GM19193 (cell line): ENCODE measurements around the gene ATG16L1.

ENCODE experiments used
- POLR2A ChIP-seq: IDR thresholded peaks from 4 replicates; pipeline ENCODE4 v1.6.1; 2011; ENCODE audit not compliant: insufficient read depth, insufficient read length; ENCODE audit errors: extremely low read depth

ATG16L1 gene

GRCh38 chr2:233290051-233290845, 38.8 kb downstream of the ATG16L1 start:
- TF ChIP-seq POLR2A, result no peak

DNA sequence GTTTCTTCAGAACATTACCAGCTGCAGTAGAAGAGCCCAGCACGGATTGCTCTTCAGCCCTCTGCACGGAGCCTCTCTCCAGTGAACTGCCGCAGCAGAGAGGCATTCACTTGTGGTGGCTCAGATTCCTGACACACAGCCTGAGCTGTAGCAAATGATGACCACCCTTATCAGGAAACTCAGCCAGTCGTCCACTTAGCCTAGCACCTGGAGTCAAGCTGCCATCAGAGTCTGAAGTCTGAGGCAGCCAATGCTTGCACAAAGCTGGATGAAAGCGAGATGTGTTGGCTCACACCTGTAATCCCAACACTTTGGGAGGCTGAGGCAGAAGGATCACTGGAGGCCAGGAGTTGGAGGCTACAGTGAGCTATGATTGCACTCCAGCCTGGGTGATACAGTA, 44.4 kb downstream of the ATG16L1 start:
- TF ChIP-seq POLR2A, result no peak

DNA sequence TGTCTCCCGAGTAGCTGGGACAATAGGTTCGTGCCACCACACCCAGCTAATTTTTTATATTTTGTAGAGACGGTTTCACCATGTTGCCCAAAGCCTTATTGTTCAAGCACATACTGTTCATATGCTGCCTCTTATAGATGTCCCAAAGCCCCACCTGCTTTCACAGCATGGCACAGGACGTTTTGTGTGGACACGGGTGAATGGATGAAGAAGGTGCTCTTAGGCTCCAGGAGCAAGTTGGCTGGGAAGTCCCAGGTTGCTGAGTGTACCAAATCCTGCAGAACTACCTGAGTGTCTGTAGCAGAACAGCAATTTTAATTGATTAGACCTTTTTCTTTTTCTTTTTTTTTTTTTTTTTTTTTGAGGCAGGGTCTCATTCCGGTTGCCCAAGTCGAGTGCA, 45.6 kb downstream of the ATG16L1 start:
- TF ChIP-seq POLR2A, result no peak

DNA sequence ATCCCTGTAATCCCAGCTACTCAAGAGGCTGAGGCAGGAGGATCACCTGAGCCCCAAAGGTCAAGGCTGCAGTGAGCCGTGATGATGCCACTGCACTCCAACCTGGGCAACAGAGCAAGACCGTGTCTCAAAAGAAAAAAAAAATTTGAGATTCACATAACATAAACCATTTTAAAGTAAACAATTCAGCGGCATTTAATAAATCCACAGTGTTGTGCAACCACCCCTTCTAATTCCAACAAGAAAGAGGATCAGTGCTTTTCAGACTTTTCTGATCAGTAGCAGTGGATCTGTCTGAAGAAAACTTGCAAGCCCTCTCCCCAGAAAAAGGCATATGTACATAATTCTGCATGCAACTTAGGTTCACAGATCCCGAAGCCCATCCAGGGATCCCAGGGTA, 48.9 kb downstream of the ATG16L1 start:
- no peak for TF ChIP-seq POLR2A

DNA sequence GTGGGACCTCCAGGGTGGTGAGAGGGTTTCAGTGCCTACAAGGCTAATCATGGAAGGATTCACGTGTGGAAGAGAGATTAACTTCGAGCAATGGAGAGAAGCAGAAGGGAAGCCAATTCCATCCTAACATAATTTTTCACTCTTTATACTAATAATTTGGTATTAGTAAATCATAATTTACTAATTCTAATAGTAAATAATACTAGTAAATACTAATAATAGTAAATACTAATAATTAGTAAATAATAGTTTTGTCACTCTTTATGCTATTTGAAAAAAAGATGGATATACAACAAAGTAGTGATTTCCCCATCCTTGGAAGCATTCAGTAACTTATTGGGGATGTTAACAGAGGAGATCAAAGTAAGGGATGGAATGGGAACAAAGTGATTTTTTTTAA, 49.8 kb downstream of the ATG16L1 start:
- no peak for TF ChIP-seq POLR2A

GRCh38 chr2:233301811-233302210, 50.3 kb downstream of the ATG16L1 start:
- TF ChIP-seq POLR2A, result no peak

DNA sequence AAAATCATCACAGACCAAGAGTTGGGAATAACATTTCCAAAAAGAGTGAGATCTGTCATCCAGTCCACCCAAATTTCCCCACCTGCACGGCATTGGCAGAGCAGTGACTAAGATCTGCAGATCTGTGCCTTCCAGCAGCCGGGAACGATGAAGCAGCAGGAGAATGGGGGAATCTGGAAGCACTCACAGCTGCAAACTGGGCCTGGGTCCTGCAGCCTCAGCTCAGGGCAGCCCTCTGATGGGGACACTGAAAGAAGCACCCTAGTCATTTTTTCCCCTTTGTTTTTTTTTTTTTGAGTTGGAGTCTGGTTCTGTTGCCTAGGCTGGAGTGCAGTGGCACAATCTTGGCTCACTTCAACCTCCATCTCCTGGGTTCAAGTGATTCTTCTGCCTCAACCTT, 51.8 kb downstream of the ATG16L1 start:
- TF ChIP-seq POLR2A, result no peak

- no peak for TF ChIP-seq POLR2A
Measured at GRCh38 chr2:233307565-233307964, 56.1 kb downstream of the ATG16L1 start, which contains the start of gene SAG. Gene SAG (plus strand): TSS chr2:233307816. CDS start chr2:233309190, 1,374 bp downstream.

DNA sequence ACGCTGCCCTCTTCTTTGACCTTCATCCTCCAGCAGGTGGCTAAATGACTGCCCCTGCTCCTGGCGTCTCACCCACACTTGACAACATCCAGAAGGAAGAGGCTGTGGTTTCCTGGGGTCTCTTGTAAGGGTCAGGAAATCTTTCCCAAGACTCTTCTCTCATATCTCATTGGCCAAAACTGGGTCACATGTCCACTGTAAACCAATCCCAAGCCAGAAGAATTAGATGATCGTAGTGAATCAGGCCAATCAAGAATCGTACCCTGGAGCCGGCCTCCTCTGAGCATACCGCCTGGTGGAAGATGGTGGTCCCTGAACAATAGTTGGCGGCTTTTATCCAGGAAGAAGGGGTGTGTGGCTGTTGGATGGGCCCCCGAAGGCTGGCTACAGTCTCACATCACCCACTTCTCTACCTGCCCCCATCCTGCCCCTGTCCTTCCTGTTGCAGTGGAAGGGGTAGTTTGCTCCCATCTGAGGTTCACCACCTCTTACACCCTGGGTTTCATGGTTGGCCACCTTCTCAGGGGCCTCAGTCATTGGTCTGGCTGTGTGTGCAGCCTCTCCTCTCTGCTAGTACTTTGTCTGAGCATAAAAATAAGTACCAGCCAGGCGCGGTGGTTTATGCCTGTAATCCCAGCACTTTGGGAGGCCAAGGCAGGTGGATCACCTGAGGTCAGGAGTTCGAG, 59.9 kb downstream of the ATG16L1 start:
- TF ChIP-seq POLR2A, result no peak

DNA sequence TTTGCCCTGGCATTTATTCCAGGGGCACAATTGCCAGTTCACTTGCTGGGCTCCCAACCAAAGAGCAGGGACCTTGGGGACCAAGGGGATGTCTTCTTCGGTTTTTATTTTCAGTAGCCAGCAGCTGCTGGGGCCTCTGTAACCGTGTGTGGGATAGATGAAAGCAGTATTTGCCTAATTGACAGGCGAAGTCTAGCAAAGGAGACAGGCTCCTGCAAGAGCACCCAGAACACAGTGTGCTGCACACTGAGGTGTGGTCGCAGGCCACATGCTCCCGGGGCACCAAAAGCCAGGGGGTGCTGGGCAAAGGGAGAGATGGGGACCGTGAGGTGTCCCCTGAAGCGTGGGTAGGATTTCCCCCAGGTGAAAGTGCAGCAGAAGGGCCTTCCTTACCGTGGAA, 61.4 kb downstream of the ATG16L1 start:
- no peak for TF ChIP-seq POLR2A

GRCh38 chr2:233314180-233314925, 62.9 kb downstream of the ATG16L1 start:
- TF ChIP-seq POLR2A, result no peak

DNA sequence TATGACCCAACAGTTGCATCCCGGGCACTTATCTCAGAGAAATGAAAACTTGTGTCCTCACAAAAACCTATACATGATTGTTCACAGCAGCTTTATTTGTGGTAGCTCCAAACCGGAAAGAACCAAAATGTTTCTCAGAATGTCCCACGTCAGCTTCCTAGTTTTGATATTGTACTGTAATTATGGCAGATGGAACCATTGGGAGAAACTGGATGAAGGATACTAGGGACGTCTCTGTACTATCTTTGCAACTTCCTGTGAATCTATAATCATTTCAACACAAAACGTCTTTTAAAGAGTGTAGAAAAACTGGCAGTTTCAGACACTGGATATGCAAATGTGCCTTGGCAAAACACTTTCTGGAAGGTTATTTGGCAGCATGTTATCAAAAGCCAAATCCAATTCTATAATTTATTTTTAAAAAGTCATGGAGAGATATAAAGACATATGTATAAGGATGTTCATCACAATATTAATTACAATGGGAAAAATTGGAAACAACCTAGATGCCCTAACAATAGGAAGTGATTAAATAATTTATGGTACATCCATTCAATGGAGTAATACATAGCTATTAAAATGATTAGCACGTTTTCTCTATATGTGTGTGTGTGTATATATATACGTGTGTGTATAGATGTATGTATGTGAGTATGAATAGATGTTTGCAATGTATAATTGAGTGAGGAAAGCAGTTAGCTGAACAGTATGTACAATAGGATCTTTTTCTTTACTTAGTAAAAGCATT, 65.9 kb downstream of the ATG16L1 start:
- TF ChIP-seq POLR2A, result no peak

- no peak for TF ChIP-seq POLR2A
Measured at GRCh38 chr2:233319256-233319655, 67.8 kb downstream of the ATG16L1 start.

GRCh38 chr2:233320470-233320869, 69.0 kb downstream of the ATG16L1 start:
- TF ChIP-seq POLR2A, result no peak

DNA sequence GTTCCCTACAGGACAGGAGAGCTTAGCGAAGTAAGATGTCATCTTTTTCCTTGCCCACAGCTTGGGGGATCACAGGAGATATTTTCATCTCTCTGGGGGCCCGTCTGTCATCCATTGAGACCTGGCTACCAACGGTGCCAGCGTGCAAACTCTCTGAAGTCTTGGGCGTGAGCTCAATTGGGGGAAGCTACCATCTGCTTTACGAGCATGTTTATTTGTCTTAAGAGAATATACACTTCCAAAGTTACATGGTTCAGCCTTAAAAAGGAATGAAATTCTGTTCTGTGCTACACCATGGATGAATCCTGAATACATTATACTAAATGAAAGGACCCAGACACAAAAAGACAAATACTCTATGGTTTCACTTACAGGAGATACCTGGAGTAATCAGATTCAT, 69.7 kb downstream of the ATG16L1 start:
- TF ChIP-seq POLR2A, result no peak
